HG03196 (cell line): ENCODE measurements around the gene HDDC2.
"Not testable (repeated sequence)": the region's sequence is repeated elsewhere in the genome, so short reads cannot be mapped to it uniquely, and the experiment has no call there.

Experiments
- ATAC-seq: cut with Tn5 transposase; IDR thresholded peaks from one replicate; pipeline ENCODE4 v1.9.1; 2021; ENCODE audit not compliant: unreplicated experiment

HDDC2 gene

DNA sequence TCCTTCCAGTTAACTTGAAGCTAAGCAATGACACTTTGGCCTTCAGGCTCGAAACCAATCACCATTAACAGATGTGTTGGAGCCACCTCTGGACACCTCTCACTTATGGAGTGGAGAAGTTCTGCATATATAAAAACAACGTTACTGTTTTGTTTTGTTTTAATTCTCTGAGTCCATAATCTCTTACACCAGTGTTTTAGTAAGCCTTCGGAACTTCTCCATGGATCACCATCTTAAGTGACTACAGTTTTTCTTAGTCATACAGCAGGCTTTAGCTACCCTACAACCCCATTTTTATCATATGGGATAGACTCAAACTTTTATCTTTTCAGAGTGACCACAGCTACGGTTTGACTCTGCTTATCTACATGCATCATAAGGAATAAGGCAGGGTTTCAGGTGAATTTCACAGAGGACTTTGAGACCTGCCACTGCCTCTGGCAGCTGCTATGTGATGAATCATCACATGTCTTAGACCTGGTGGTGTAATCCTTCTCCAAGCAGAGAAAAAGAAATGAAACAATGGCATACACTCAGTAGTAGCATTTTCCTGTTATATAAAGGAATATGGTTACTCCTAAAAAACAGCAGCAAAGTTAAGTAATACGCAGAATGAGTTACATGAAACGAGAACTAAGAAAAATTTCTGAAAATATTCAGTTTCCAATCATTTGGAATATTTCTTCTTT lies 5.5 kb upstream of the HDDC2 start:
- ATAC-seq: no peak

DNA sequence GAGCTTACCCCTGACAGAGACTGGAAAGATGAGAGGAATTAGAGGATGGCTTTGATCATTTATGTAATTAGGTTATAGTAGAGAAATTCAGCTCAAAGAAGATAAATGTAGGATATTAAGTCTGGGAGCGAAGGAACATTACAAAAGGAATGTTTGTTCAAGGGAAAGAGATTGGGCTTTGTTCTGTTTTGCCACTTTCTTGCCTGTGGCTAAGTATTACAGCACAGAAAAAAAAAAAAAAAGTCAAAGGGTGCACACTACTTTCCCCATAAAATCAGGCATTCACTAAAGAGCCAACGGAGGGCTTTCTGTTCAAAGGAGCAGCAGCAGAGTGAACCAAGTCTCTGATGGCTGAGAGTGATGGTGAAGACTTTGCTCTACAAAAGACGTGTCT lies 5.0 kb upstream of the HDDC2 start:
- no peak for ATAC-seq

DNA sequence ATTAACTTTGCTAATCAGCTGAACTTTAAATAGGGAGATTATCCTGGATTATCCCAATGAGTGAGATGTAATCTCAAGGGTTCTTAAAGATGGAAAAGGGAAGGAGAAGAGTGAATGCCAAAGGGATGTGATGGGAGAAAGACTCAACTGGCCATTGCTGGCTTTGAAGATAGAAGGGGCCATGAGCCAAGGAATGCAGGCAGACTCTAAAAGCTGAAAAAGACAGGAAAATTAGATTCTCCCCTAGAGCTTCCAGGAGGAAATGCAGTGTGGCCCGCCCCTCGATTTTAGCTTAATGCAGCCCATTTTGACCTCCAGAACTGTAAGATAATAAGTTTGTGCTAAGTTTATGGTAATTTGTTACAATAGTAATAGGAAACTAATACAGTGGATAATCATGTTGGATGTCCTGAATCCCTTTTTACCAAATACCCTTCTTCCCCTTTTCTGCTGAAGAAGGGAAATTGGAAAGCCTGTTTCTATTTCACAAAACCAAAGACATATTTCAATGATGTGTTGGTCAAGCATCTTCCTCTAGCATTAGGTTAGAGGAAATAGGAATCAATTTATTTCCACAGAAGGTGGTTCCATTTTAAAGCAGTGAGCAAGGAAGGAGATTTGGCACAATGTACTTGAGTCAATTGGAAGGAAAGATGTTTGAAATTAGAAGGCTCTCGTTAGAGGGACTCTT lies 3.3 kb upstream of the HDDC2 start:
- no peak for ATAC-seq

DNA sequence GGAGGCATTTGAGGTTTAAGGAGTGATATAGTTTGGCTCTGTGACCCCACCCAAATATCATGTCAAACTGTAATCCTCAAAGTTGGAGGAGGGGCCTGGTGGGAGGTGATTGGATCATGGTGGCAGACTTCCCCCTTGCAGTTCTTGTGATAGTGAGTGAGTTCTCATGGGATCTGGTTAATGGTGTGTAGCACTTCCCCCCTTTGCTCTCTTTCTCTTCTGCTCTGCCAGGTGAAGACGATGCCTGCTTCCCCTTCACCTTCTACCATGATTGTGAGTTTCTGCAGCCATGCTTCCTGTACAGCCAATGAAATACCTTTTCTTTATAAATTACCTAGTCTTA lies 1.7 kb upstream of the HDDC2 start:
- ATAC-seq: no peak

DNA sequence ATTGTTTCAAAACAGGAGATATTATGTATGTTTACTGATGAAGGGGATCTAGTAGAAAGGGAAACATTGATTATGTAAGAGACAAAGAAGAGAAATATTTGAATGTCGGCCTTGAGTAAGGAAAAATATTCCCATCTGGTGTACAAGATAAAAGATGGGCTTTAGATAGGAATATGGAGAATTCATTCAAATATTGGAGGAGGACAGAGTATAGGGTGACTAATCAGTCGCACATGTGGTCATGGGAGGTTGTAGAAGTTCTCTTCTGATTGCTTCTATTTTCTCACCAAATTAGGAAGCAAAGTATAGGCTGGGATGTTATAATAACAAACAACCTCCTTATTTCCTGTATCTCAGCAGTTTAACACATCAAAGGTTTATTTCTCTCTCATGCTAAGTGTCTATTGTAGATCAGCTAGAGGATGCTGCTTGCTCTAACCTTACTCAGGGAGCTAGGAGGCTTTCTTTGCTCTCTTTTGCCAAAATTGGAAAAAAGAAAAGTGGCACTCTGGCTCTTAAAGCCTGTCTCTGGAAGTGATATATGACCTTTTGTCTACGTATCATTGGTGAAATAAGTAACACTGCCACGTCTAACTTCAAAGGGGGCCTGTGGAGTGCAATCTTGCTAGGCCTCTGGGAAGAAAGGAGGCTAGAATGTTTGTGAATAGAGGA lies 1.2 kb upstream of the HDDC2 start:
- ATAC-seq: no peak

DNA sequence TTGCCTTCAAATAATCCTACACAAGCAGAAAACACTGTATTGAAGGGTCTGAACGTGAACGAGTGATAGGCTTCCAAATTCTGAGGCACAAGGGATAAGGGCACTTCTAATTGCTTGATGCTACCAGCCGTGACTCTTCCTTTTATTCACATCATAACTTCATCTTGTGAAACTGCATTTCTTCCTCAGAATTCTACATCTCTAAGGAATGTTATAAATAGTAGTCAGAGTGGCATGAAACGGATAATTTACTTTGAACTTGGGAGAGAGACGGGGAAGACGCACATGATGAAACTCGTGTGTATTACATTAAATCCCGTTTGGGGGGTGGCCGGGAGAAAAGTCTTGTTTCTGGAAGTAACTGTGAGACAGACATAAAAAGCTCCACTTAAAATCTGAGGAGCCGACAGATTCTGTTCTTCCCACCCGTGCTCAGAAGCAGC lies 754 bp downstream of the HDDC2 start:
- no peak for ATAC-seq

DNA sequence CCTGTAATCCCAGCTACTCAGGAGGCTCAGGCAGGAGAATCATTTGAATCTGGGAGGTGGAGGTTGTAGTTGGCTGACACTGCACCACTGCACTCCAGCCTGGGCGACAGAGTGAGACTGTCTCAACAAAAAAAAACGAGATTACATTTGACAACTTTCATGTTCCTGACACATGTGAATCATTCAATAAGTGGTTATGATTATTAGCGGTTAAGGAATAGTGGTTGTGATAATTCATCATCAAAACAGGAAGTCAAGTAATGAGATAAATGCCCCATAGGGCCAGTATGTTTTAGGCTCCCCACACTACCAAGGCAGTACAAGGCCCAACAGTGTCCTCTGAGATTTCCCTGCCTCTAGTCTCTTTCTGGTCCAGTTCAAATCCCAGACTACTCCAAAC lies 2.5 kb downstream of the HDDC2 start:
- no peak for ATAC-seq

DNA sequence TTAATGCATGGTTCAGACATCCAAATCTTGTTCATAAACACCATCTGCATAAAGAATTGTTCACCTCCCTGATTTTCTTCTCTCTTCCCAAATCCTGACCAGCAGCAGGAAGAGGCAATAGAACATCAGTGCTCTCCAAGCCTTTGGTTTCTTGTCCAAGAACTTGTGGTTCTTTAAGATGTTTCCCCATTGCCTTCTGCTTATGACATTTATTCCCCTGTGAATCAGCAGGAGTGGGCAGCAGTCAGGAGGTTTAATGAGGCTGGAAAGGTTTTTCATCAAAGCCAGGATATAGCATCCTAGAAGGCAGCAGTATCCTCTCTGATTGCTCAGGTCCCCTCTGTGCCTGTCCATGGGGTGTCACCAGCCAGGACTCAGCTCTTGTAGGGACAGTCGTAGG lies 5.3 kb downstream of the HDDC2 start:
- ATAC-seq: no peak

DNA sequence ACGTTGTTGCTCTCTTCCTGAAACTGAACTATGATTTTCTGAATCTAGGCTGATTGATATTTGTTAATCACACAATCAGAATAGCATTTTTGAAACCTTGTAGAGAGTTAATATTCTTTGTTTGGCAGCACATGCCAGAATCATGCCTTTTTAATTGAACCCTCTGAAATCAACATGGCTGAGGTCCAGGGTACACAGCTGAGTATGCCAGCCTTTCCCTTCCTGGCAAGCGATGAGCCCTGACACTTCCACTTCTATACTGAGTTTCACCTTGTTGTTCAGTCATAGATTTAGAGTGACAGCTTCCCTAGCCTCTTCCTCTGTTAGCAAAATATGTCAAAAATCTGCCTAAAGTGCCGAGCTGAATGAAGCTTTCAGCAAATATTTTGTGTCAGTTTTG lies 6.8 kb downstream of the HDDC2 start:
- no peak for ATAC-seq

DNA sequence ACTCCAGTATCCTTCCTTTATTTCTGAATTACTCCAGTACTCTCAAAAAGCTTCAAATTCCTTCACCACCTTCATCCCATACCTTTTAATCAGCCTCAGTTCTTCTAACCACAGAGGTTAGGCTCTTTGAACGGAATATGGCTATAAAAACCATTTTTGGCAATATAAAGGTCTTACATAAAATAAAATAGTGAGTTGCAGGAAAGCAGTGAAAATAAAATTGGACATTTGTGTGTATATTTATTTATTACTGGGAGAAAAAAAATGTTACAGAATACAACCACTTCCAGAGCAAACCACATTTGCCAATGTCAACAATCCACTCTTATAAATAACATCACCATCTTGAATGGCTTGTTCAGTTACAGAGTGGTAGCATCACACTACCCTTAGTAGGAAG lies 7.7 kb downstream of the HDDC2 start:
- ATAC-seq: no peak

DNA sequence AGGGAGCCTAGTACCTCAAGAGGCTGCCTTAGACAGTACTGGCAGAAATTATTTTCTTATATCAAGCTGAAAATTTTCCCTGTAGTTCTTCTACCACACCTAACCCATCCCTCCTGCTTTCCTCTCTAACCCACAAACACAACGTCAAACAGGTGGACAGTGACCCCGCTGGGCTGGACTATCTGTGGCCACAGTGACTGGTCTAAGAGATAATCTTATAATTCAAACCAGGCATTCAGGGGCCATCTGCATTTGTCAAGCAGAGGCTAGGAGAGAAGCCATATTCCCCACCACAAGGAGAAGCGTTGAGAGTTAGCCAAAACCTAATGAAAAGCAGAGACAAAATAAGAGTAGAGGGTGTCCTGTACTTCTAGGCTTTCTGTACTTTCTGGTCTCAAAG lies 8.2 kb downstream of the HDDC2 start:
- ATAC-seq: no peak

DNA sequence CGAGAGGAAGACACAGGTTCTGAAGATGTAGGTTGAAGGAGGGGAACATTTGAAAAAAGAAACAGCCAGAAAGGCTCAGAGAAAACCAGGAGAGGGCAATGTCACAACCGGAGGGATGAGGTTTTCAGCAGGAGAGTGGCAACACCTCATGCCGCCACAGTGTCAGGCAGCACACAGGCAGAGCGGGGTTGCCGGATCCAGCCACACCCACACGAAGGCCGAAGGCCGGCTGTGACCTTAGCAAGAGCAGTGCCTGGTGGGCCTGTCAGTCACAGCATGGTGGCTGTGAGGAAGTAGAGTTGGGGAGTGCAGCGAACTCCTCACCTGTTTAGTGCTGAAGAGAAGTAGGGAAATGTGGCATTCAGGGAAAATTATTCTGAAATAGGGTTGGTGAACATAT lies 14.0 kb downstream of the HDDC2 start:
- ATAC-seq: no peak

DNA sequence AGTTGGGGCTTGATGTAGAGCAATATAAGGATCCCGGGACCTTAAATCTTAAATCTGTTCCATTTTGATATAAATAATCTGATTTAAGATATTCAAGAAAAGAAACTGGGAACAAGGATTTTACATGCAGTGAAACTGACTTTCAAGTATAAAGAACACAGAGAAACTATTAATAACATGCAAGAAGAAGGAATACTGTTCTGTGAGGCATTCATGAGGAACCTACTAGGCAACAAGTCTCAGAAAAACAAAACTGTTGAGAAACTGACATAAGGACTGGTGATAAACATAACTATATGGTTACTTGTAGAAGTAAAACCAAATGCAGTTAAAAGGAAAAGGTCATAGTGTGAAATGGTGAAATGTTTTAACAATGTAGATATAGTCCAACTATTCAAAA lies 15.8 kb downstream of the HDDC2 start:
- ATAC-seq: no peak

DNA sequence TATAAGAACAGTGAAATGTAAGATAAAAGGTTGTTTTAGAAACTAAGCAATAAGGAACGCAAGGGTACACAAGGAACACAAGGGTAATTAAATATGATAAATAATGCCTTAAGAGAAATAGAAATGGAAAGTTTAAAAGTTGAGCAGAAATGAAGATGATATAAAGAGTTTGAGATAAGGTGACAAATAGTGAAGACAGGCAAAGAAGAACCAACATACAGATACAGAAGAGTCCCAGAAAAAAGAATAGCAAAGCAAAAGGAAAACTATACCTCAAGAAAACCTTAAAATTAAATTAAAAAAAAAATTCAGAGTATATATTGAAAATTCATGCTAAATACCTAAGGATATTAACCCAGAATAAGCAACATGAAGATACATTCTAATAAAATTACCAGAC lies 16.4 kb downstream of the HDDC2 start:
- ATAC-seq: no peak

DNA sequence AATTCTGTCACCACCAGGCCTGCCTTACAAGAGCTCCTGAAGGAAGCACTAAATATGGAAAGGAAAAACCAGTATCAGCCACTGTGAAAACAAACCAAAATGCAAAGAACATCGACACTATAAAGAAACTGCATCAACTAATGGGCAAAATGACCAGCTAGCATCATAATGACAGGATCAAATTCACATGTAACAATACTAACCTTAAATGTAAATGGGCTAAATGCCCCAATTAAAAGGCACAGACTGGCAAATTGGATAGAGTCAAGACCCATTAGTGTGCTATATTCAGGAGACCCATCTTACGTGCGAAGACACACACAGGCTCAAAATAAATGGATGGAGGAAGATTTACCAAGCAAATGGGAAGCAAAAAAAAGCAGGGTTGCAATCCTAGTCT lies 19.3 kb downstream of the HDDC2 start:
- ATAC-seq: not testable (repeated sequence)

DNA sequence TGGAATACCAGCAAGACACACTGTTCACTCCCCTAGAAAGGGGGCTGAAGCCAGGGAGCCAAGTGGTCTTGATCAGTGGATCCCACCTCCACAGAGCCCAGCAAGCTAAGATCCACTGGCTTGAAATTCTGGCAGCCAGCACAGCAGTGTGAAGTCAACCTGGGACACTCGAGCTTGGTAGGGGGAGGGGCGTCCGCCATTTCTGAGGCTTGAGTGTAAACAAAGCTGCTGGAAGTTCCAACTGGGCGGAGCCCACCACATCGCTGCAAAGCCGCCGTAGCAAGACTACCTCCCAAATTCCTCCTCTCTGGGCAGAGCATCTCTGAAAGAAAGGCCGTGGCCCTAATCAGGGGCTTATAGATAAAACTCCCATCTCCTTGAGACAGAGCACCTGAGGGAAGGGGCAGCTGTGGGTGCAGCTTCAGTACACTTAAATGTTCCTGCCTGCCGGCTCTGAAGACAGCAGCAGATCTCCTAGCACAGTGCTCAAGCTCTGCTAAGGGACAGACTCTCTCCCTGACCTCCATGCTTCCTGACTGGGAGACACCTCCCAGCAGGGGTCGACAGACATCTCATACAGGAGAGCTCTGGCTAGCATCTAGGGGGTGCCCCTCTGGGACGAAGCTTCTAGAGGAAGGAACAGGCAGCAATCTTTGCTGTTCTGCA lies 21.3 kb downstream of the HDDC2 start:
- ATAC-seq: not testable (repeated sequence)

DNA sequence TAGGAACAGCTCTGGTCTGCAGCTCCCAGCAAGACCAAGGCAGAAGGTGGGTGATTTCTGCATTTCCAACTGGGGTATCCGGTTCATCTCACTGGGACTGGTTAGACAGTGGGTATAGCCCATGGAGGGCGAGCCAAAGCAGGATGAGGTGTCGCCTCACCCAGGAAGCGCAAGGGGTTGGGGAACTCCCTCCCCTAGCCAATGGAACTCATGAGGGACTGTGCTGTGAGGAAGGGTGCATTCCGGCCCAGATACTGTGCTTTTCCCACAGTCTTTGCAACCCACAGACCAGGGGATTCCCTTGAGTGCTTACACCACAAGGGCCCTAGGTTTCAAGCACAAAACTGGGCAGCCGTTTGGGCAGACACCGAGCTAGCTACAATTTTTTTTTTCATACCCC lies 21.8 kb downstream of the HDDC2 start:
- no peak for ATAC-seq

DNA sequence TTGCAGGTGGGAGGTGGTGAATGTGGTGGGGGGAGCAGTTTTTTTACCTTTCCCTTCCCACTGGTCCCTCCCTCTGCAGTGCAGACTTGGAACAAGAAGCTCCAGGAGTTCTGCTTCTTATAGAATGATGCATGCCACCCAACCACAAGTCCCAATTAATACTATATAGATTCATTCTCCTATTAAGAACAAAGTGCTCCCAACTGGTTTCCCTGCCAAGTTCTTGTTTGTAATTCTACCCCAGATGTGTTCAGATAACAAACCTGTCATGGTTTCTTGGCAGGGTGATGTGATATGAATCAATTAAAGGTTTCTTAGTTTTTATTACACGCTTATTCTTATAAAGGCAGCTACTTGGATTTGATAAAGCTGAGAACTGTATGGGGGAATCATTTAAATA lies 23.9 kb downstream of the HDDC2 start:
- ATAC-seq: no peak

DNA sequence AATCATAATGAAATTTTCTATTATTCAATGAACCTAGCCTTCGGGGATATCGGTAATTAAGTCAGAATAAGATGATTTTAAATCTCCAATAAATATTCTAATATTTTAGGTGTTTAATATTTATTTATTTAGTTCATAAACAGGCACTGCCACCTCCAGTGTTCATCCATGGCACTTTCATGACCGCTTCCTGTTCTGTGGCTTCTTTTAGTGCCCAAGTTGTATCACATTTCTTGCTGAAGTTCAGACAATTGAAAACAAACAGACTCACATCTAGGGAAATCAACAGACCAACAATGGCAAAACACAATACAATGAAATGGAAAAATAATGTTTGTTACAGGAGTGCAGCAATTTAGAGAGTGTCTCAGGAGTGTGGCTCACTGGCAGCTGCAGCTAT lies 26.0 kb downstream of the HDDC2 start:
- ATAC-seq: no peak

DNA sequence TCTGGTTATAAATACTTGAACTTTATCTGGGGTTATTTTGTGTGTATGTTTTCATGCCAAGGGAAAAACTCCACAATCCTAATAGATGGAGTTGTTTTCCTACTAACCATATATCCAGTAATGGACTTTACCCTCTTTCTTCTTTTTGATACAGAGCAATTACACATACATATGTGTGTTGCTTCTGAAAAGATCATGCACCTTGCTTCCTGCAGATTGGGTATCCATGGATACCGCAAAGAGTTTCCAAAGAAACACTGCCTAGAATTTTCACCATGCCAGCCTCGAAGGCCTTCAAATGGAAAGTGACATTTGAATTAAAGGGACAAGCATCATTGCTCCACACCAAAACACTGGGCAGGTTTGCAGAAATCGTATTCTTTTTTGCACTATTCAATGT lies 26.8 kb downstream of the HDDC2 start:
- no peak for ATAC-seq

DNA sequence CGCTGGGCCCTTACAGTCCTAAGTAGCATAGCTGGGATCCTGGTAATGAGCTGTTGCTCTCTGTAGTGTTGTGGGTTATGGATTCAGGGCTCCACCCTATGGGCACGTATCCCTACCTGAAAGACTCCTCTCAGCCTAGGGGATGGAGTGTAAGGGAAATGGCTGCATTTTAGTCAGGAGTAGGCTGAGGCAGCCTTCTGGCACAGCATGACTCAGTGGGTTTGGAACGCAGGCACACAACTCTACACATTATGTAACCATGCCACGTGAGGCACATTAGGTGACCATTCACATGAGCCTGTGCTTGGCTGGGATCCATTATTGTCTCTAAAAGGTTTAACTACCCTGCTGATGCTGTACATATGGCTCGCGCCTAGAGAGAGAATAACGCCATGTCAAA lies 27.8 kb downstream of the HDDC2 start:
- ATAC-seq: no peak

DNA sequence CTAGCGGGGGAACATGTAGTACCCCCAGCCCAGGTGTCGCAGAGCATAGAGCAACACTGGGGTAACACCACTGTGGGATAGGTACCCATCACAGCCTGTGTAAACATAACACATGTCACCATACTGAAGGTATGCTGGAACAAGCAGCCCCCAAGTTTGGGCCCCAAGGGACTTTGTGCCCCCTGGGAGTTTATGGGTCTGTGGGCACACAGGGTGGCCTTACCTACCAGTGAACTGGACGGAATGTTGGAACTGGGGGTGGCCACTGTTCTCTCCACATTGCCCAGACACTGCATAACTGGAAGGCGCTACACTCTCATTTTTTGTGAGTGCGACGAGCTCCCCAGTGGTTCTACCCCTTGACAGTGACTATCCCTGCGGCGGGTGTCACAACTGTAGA lies 28.5 kb downstream of the HDDC2 start:
- no peak for ATAC-seq
